Activated T-cell treated with anti-CD3 and anti-CD28 coated beads, Interleukin-2, amount 50 U/mL, for 1 hour (primary cell): ENCODE measurements around the gene SMAD6.

ENCODE experiments used
- DNase-seq: peaks from one replicate; pipeline ENCODE4 v3.0.0-alpha.2; 2020

The SMAD6 gene

GRCh38 chr15:66721954-66722353 lies 19.9 kb downstream of the SMAD6 start:
- DNase-seq = no peak

DNA sequence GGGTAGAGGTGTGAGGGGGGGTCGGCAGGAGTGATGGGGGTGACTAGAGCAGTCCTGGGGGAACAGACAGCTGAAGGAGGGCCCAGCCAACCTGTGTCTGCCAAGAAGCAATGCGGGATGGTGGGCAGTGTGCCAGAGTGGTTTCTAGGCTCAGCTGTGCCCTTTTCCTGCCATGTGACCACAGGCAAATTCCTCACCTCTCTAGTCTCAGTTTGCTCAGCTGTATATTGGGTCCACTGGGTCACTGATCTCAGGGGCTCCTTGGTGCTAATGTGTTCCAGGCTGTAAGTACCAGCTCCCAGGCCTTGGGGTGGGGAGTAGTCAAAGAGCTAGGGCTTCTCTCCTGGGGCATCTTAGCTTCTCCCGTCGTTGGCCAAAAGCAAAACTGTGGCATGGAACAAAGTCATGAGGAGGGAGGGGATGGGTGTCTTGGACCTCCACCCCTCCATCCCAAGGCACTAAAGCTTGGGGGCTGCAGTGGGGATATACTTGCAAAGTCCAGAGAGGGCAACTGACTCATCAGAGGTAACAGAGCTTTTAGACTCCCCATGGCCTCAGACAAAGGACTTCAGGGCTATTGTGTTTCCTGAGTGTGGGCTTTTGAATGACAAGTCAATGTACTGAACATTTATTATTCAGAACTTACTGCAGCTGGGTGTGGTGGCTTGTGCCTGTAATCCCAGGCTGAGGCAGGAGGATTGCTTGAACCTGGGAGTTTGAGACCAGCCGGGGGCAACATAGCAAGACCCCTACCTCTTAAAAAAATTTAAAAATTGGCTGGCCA lies 20.9 kb downstream of the SMAD6 start:
- no peak for DNase-seq

GRCh38 chr15:66723826-66724731 lies 22.0 kb downstream of the SMAD6 start:
- DNase-seq = no peak

GRCh38 chr15:66724732-66725463 lies 22.9 kb downstream of the SMAD6 start:
- no peak for DNase-seq

- no peak for DNase-seq
Measured at GRCh38 chr15:66725464-66725785, 23.4 kb downstream of the SMAD6 start.

GRCh38 chr15:66726386-66726785 lies 24.4 kb downstream of the SMAD6 start:
- DNase-seq = no peak

GRCh38 chr15:66729331-66729951 lies 27.4 kb downstream of the SMAD6 start:
- no peak for DNase-seq

- no peak for DNase-seq
Measured at GRCh38 chr15:66730168-66731021, 28.4 kb downstream of the SMAD6 start.

DNA sequence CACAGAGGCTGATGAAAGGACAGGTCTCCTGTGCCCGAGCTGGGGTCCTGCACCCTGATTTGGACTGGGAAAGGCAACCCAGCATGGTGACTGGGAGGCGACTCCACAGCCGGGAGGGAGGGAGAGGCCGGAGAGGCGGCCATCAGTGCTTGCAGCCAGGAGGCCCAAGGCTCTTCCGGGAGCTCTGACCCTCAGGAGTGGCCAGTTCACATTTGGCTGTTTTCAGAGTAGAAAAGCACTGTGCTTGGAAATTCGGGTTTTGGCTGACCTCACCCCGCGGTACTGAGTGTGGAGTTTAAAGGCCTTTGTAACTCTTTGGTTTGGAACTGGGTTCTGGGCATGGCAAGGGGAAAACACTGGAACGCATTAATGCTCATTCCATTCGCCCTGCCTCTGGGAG lies 31.9 kb downstream of the SMAD6 start:
- no peak for DNase-seq

GRCh38 chr15:66734961-66735908 lies 33.2 kb downstream of the SMAD6 start:
- no peak for DNase-seq

DNA sequence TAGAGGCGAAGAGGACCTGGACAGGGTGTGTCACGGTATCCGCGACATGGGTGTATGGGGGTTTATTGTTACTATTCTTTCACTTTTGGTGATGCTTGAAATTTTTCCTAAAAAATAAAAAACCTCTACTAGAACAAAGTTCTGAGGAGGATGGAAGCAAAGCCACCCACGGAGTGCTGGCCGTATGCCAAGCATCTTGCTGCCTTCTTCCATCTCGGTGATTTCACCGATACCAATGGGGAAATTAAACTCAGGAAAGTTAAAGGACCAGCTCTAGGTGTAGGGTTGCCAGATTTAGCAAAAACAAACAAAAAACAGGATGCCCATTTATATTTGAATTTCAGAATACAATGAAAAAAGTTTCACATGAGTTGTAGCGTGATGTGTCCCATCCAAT lies 33.9 kb downstream of the SMAD6 start:
- DNase-seq = no peak

DNA sequence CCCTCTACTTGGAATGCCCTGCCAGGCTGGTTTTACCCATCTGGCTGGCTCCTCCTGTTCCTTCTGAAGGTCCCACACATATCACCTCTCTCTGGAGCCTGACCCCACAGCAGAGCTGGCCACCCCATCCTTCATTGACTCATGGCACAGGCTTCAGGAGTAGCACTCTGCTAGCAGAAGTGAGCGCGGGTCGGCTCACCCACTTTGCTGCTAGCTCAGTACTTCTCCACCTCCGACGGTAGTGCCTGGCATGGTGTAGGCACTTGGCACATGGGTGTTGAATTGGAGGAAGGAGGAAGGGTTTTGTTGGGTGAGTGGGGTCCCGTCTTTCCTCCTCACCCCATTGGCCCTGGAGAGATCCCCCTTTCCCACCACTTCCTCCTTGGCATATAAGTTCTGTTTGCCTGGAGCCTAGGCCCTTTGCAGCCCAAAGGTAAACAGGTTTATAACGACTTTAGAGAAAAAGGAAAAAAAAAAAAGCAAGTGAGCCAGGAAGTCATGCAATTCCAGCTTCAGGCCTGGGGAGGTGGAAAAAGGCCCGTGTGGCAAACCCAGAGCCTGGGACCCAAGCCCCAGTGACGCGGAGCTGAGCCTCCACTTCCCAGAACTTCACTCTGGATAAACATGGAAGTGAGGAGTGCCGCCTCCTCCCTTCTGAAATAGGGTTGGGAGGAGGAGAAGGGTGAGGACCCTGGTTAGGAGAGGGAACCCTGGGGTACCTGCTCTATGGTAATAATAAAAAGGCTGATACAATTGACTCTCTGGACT lies 35.4 kb downstream of the SMAD6 start:
- no peak for DNase-seq

- no peak for DNase-seq
Measured at GRCh38 chr15:66738116-66738515, 36.1 kb downstream of the SMAD6 start.

- no peak for DNase-seq
Measured at GRCh38 chr15:66738595-66738994, 36.6 kb downstream of the SMAD6 start.

- DNase-seq = no peak
Measured at GRCh38 chr15:66739287-66739686, 37.3 kb downstream of the SMAD6 start.

- no peak for DNase-seq
Measured at GRCh38 chr15:66740802-66741201, 38.8 kb downstream of the SMAD6 start.

- no peak for DNase-seq
Measured at GRCh38 chr15:66741646-66742045, 39.6 kb downstream of the SMAD6 start.

DNA sequence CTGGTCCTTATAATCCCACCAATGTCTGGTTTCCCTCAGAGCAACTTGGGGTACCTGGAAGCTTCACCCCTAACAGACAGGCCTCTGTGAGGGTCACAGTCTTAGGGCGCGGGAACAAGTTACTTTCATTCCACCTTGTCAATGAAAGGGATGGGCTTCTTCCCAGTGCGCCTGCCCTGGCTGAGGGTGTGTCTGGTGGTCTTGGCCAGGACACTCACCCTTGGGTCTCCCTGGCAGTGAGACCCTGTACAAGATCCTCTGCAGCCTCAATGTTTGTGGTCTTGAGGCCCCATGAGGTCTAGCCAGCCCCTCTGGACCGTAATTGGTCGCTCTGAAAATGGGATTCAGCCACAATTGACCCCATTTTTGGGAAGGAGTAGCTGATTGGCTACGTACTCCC lies 40.2 kb downstream of the SMAD6 start:
- no peak for DNase-seq

- DNase-seq = no peak
Measured at GRCh38 chr15:66743204-66743603, 41.2 kb downstream of the SMAD6 start.
